ENCODE data around the gene HEATR5B. TPM values are rescaled to one million over a fixed set of nuclear protein-coding genes. Genes with fewer than 3 reads are reported as not detected.

HEATR5B gene
- total and polyA plus RNA-seq, 2 of the 4 experiments (the other 2 are of a cell fraction): 8.3 to 17.9 TPM

DNA sequence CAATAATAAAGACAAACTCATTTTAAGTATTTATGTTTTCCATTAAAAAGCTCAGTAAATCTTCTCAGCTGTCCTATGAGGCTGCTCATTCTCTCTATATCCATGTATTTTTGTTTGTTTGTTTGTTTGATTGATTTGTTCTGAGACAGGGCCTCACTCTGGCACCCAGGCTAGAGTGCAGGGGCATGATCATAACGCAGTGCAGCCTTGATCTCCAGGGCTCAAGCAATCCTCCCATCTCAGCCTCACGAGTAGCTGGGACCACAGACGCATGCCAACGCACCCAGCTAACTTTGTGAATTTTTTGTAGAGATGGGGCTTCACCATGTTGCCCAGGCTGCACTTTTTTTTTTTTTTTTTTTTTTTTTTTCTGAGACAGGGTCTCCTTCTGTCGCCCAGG, 123.4 kb downstream of the HEATR5B start:
- Histone ChIP-seq H2AK9ac (replicated peaks; ENCODE audit: low read depth, low read length, poor library complexity) (no peak overlapping the region), H3K4me1 (ENCODE audit: control insufficient read depth, insufficient read depth, low read length) (peaks cover 5% of the 10 kb centered on the region), H2AFZ (replicated peaks; ENCODE audit: low read length, poor library complexity) (no peak overlapping the region), H3K27me3 (ENCODE audit: control insufficient read depth, insufficient read depth, low read length) (no peaks in the 10 kb centered on the region), H3K56ac (ENCODE audit: extremely low read depth, insufficient read depth, low read length) (no peak overlapping the region), H3K4me2 (ENCODE audit: low read depth, low read length) (no peak overlapping the region), H3K14ac (replicated peaks; ENCODE audit: low read depth, low read length) (no peak overlapping the region), H3K18ac (ENCODE audit: low read depth, low read length) (no peak overlapping the region), H4K8ac (ENCODE audit: low read depth in 2 of 2, low read length in 2 of 2) (no peak overlapping the region), H3K79me1 (ENCODE audit: low read depth in 1 of 2, low read length in 2 of 2) (peaks cover 23 to 71% of the 10 kb centered on the region in 2 experiments), H4K91ac (ENCODE audit: insufficient read depth, low read depth, low read length) (no peak overlapping the region), H4K5ac (ENCODE audit: low read depth, low read length) (no peak overlapping the region), H4K20me1 (ENCODE audit: insufficient read depth, low read length) (peaks cover 23% of the 10 kb centered on the region), H3K4me3 (ENCODE audit: insufficient read depth, low read depth, low read length) (no peak overlapping the region), H3K9ac (ENCODE audit: low read depth, low read length) (no peak overlapping the region), H3K9me1 (ENCODE audit: insufficient read depth, low read length) (peaks cover 2% of the 10 kb centered on the region; the same call in 1 of the 2 replicates), H2BK20ac (ENCODE audit: low read depth, low read length) (no peak overlapping the region), H2BK120ac (ENCODE audit: low read depth, low read length) (no peak overlapping the region), H3K9me3 (ENCODE audit: control insufficient read depth, insufficient read depth, low read length) (no peaks in the 10 kb centered on the region), H3K23ac (ENCODE audit: low read depth, low read length) (no peak overlapping the region), H3K4ac (ENCODE audit: low read depth, low read length) (no peak overlapping the region), H2BK5ac (ENCODE audit: low read depth, low read length, poor library complexity, severe bottlenecking) (no peak overlapping the region), H3K36me3 (ENCODE audit: control insufficient read depth, insufficient read depth, low read length) (no peaks in the 10 kb centered on the region), H2BK15ac (ENCODE audit: low read depth, low read length) (no peak overlapping the region), H2AK5ac (ENCODE audit: low read depth, low read length) (no peak overlapping the region), H3K27ac (ENCODE audit: insufficient read depth, low read length) (no peak overlapping the region)
- in situ Hi-C loops (cut with MboI; ENCODE audit: low sequenced_read_pairs): no loop called here
- no CpG with 5 or more reads among the region's 5 CpGs for WGBS, 2 experiments (ENCODE audit: extremely low coverage in 2 of 2, insufficient read length in 1 of 2)
- no peak for DNase-seq
- ChIA-PET POLR2A (ENCODE audit: unreplicated experiment) (no interaction called here), CTCF (interaction anchor here (0.6 kb wide), 1 partner anchor 170 kb away, joined by 3 read pairs; no protein-coding TSS in a partner anchor)
- TF ChIP-seq RCOR1 (IDR thresholded peaks at IDR 0.05; ENCODE audit: insufficient replicate concordance, low read length): no peak
- TF ChIP-seq POLR2A (IDR thresholded peaks at IDR 0.05; ENCODE audit: low read depth, low read length): no peak
- no peak for TF ChIP-seq RAD21 (IDR thresholded peaks at IDR 0.05; ENCODE audit: low read length)
- TF ChIP-seq BHLHE40 (IDR thresholded peaks at IDR 0.05; ENCODE audit: low read depth, low read length): no peak
- TF ChIP-seq MAZ (IDR thresholded peaks at IDR 0.05; ENCODE audit: borderline replicate concordance, low read depth, low read length): no peak
- dilution Hi-C loops (cut with HindIII; ENCODE audit: low sequenced_read_pairs, unreplicated experiment): no loop called here
- BruUV-seq (replicated peaks): no TSS peak
- no peak for ATAC-seq (ENCODE audit: low read depth)
- intact Hi-C loops (cut with micrococcal nuclease): no loop called here
